Activated CD4-positive, alpha-beta T cell treated with anti-CD3 and anti-CD28 coated beads, Interleukin-2, Interleukin-6, amounts not matched to agents 100 ng/mL and 50 ng/mL, durations not matched to agents 16 hours and 8 hours (primary cell): ENCODE measurements around the gene GHITM.
"Not testable (repeated sequence)": the region's sequence is repeated elsewhere in the genome, so short reads cannot be mapped to it uniquely, and the experiment has no call there.

Source experiments
- DNase-seq: peaks from one replicate; pipeline ENCODE4 v3.0.0-alpha.2; 2020

The GHITM gene

DNA sequence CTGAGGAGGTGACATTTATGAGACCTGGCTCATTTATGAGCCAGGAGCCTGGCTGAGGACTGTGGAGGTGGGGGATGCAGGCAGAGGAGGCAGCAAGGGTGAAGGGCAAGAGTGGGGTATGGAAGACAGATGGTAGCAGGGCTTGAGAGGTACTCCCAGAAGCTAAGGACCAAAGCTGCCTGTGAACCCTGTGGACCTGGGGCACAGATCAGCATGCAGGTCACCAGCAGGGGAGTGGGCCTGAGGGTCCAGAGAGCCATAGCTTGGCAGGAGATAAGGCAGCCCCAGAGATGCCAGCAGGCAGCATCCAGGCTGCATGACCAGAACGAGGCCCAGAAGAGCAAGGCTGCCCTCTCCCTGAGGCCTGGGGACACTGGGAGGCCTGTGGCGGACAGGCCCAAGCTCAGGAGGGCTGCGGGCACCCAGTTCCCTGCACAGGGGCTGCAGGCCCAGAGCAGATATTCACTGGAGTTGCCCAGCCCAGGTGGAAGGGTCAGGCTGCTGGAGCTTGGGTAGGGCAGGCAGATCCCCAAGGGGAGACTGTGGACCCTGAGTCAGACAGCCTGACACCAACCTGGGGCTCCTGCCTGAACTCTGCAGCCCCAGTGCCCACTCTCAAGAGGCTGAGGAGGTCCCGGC, 37.6 kb downstream of the GHITM start:
- DNase-seq, result no peak

DNA sequence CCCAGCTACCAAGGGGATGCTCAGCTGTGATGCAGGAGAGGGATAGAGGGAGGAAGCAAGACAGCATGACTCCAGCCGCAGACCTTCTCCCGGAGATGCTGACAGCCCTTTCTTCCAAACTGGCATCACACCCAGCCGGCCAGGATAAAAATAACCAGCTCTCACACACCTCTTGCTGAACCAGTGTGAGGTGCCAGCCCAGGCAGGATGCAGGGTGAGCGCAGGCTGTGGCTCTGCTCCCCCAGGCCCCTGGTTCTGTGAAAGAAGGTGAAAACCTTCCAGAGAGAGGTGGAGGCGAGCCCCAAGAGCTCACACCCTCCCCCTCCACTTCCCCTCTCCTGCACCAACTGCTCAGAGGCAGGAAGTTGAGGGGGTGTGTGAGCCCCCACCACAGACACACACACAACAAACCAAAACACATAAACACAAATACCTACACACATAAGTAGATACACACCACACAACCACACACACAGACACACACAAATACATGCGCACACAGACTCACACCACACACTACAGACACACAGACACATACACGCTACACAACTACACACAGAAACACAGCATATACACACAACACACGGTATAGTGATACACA, 38.3 kb downstream of the GHITM start:
- peak; percentile 33 for DNase-seq

DNA sequence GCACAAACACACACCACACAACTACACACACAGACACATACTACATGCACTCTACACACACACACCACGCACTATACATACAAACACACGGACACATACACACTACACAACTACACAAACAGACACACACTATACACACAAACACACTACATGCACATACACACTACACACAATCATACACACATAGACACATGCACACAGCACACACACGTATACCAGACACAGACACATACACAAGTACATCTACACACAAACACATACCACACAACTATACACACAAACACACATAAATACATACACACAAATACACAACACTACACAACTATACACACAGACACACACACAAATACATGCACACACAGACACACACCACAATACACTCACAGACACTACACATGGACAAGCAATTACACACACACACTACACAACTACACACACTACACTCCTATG, 38.9 kb downstream of the GHITM start:
- DNase-seq, result no peak

DNA sequence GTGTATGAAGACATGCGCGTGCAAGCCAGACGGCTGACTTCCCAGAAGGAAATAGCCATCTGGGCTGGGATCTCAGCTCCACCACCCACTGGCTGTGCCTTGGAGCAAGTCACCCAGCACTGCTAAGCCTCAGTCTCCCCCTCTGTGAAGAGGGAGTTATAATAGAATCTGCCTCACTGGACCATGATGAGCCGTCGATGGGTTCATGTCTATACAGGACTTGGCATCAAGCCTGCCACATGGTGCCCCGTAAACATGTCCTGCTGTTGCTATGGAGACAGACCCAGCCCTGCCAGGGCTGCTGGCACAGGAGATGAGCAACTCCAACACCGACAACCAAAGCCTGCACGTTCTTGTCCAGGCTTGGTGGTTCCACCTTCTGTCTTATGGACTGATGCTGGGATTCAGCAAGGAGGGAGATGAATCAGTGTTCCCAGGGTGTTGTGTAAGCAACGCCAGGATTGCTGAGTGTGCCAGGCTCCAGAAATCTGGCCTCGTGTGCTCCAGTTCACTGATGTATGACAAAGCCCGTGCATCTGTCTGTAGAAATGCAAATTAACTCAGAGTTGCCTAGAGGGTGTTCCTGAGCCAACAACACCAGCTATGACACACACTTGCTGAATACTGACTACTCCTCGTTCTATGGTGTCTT, 39.9 kb downstream of the GHITM start:
- no peak for DNase-seq

GRCh38 chr10:84180386-84180785, 41.1 kb downstream of the GHITM start:
- not testable (repeated sequence) for DNase-seq

DNA sequence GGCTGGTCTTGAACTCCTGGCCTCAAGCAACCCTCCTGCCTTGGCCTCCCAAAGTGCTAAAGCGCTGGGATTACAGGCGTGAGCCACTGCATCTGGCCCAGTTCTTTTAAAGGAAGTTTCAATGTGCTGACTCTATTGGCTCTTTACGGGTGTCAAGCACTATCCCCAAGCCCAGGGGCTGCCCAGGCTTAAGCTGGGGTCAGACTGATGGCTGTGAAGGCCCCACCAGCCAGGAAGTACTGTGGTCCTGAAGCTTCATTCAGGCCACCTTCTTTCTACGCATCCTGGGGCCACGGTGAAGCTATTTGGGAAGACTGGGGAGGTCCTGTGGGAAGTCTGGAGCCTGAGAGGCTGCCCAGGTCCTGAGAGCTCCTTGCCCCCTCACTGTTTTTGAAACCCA, 42.3 kb downstream of the GHITM start:
- DNase-seq, result no peak

DNA sequence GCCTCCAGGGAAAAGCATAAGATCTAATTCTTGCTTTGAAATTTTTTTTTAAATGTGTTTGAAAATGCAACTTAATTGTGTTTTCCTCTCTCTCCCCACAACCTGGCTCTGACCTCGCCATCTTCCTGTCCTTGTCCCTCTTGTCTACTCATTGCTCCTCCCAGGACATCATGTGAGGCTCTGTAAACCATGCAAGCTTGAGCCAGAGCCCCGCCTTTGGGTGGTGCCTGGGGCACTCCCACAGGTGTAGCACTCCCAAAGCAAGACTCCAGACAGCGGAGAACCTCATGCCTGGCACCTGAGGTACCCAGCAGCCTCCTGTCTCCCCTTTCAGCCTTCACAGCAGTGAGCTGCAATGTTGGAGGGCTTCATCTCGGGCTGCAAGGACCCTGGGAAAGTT, 45.2 kb downstream of the GHITM start:
- no peak for DNase-seq

DNA sequence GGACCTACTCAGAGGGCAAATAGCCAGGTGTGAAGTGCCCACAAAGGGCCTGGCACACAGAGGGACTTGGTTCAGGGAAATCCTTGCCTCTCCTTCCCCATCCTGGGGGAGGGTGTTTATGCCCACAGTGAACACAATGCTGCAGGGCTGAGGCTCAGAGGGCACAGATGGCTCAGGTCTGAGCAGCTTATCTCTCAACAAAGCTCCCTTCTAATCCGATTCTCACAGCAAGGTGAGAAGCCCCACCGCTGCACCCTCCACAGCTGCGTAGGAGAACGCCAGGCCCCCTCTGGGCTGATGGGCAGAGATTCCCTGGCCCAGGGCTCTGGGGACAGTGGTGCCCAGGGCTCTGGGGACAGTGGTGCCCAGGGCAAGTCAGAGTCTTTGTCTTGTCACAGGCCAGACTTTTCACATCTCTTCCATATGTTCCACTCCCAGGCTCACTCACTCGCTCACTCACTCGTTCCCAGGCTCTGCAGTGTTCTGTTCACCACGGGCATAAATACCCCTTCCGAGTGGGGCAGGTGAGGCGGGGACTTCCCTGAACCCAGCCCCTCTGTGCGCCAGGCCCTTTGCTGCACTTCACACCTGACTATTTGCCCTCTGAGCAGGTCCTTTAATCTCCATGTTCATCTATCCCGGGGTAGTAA, 46.3 kb downstream of the GHITM start:
- DNase-seq, result no peak

- DNase-seq, result no peak
These were observed 49.5 kb downstream of the GHITM start for GRCh38 chr10:84188815-84189214.

DNA sequence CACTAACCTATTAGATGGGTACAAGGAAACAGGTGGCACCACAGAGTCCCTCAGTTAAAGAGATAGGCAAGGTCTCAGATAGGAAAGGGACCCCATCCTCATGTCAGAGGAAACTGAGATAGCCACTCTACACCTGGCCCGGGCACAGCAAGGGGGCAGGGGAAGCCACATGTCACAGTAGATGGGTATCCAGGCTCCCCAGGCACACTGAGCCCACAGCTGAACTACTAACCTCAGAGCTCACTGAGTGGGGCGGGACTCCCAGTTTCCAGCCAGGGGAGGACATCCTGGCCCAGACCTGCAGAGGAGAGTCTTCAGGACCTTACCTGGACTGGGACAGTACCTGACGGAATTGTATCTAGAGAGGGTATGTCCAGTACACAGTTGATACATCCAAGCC, 51.3 kb downstream of the GHITM start:
- DNase-seq, result no peak

- no peak for DNase-seq
These were observed 51.8 kb downstream of the GHITM start for GRCh38 chr10:84191106-84191505.

DNA sequence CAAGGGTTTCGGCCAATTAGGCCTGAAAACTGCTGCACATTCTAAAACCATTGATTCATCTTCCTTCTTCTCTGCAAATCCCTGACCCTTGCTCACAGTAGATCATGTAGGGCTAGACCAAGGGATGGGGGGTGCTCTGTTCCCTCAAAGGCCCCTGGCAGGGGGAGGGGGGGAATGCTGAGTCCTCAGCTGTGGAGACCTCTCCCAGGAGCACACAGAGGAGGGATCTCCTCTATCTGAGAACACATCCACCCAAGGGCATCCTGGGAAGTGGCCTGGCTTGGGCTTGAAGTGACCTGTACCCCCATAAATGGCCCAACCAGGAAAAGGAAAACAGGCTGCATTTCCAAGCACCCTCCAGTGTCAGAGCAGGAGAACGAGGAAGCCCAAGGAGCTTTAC, 54.0 kb downstream of the GHITM start:
- DNase-seq, result no peak

GRCh38 chr10:84193846-84194423, 54.6 kb downstream of the GHITM start:
- no peak for DNase-seq

DNA sequence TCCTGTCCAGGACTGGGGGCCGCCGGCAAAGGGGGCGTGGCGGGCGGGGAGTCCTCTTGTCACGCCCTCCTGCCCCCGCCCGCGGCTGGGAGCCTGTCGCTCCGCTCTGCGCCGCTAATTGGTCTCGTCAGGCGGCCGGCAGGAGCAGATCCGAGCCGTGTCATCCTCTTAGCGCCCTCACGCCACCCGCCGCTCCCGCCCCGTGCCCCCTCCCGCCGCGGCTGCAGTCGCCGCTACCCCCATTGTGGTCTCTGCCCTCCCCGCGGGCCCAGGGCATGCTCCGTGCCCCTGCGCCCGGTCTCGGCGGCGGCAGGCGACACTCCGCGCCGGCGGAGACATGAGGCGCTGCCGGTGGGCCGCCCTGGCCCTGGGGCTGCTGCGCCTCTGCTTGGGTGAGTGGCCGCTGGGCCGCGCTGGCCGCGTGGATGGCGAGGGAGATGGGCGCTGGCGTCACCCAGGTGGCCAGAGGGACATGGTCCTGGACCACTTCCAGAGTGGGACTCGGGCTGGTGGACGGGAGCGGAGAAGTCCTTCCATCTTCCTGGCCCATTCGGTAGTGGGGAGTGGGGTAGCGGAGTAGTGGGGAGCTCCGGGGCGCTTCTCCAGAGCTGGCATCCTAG, 55.2 kb downstream of the GHITM start, which contains the start of gene CDHR1:
TSS of gene CDHR1 (plus strand) at position 114 of the 620 bp plus-strand sequence. CDS start at position 338, 224 bp downstream.
- DNase-seq, result peak; percentile 29

DNA sequence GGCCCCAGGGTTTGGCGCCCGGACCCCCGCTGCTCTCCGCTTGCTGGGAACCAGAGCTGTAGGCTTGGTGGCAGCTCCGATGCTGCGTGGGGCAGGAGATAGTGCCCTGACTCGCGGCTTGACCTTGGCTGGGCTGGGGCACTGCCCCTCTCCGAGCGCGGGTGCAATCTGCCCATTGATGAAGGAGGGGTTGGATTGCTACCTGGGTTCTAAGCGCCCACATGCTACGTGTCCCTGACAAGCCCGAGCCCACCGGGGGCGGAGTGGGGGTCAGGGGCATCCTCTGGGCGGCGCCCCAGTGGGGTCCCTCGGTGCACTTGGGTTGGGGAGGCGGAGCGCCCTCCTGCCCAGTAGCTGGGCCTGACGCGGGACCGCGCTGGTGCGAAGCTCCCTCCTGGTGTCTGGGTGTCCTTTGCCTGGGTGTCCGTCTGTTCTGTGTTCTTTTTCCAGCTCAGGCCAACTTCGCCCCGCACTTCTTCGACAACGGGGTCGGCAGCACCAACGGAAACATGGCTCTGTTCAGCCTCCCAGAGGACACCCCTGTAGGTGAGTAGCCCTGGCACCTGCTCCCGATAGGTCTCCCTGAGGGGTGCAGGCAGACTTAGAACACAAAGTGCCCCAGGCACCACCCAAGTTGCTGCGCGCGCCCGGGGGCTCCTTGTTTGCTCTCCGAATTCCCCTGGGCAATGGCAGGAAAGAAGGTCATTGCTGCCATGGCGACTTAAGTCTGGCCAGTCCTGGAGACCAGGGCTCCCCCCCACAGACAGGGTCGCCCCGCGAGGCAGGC, 55.9 kb downstream of the GHITM start:
- DNase-seq, result no peak

DNA sequence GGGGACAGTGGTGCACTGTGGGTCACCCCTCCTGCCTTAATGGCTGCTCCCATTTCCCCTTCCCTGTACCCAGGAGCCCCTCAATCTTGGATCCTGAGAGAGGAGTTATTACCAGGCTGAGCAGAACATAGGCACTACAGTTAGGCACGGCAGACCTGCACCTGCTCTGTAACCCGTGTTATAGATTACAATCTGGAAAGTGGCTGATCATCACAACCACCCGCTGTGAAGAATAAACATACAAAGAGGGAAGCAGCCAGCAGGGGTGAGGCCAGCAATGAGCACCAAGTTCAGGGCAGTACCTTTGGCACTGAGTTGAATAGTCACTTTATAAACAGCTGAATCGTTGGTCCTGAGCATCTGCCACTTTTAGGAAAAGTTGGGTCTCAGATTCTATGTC, 56.8 kb downstream of the GHITM start:
- no peak for DNase-seq

GRCh38 chr10:84196941-84197340, 57.6 kb downstream of the GHITM start:
- DNase-seq, result no peak

- no peak for DNase-seq
These were observed 58.3 kb downstream of the GHITM start for GRCh38 chr10:84197643-84198042.

DNA sequence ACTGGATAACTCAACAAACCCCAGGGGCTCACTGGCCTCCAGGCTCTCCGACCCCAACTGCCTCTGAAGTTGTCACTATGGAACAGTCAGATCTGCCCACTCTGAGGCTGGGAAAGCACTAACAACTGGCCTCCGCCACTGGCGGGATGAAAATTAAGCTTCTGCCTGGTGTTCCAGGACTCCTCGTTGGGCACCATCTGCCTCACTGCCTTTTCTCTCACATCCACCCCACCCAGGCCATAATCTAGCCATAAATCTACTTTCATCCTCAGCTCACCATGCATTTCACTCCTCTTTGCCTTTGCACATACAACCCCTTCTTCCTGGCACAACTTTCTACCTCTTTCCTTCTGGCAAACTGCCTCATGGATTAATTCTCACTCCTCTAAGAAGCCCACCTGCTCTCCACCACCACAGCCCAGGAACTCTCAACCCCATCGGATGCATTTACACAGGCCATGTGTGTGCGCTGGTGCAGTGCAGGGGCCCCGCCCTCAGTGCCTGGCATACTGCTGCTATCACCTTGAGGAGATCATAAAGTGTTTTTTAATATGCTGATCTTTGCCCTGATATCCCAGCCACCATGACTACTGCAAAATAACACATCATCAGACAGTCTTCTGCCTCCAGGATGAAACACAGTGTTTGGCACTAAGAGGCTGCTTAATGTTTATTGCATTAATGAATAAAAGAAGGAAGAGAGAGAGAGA, 59.1 kb downstream of the GHITM start:
- DNase-seq, result no peak

DNA sequence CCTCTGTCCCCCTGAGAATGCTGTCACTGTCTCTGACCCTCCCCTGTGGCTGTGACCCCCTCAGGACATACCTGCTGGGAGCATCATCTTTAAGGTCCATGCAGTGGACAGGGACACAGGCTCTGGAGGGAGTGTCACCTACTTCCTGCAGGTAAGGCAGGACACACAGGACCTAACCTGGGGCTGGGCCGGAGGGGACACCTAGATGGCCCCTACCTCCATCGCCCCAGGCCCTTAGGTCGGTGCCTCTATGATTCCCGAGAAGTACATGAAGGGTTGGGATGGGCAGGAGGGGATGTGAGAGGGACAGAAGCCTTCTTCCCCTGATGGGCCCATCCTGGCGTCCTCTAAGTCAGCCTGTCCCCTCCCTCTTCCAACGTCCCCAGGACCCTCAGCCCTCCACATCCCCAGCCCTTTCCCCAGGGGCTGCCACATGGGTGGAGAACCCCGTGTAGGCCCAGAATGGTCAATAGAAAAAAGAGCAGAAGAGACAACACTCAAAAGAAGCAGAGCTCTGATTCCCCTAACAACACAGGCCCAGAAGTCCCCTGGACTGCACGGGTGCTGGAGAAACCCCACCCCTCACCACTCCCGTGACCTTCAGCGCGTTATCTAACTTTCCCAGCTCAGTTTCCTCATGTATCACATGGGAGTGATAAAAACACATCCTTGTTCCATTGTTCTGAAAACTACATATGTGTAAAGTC, 61.4 kb downstream of the GHITM start:
- no peak for DNase-seq

DNA sequence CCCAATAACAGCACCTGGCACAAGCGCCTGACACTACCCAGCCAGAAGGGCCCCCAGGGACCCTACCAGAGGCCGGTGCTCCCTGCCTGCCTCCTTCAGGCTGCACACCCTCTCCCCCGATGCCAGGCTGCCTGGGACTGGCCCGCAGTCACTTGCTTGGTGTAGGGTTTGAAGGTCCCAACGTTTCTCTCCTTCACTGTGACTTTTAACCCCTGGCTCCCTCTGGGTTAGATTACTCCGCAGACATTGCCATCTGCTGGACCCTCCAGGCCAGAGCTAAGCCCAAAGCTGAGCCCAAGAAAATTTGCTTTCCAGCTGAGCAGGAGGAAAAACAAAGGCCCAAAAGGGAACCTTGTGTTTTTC, 61.9 kb downstream of the GHITM start:
- no peak for DNase-seq
